SK-N-SH treated with all-trans-retinoic acid at 6 μM for 48 hours (cell line): ENCODE results near the gene LGR5.

Source experiments
- SNAI2 ChIP-seq: fragments of 250-450 bp; sonication (Bioruptor Pico); IDR thresholded peaks from 2 replicates; pipeline ENCODE4 v1.5.0; 2020; ENCODE audit warnings: mild to moderate bottlenecking, moderate library complexity
- ZFP3 ChIP-seq: fragments of 250-450 bp; sonication (Bioruptor Pico); IDR thresholded peaks from 2 replicates; pipeline ENCODE4 v1.5.0; 2020; ENCODE audit warnings: mild to moderate bottlenecking, moderate library complexity
- ZNF8 ChIP-seq: fragments of 450-650 bp; formaldehyde crosslinking; IDR thresholded peaks from 2 replicates; pipeline ENCODE4 v1.5.0; 2020; ENCODE audit warnings: mild to moderate bottlenecking, moderate library complexity

GRCh38 chr12:71605039-71605438, 165.4 kb downstream of the LGR5 start:
- no peak for TF ChIP-seq ZNF8 (CRISPR knock-in tag)
- TF ChIP-seq ZFP3 (CRISPR knock-in tag) = no peak
- TF ChIP-seq SNAI2 (CRISPR knock-in tag) = no peak
